A673 (cell line): ENCODE measurements around the gene CABLES1. TPM values are rescaled to one million over a fixed set of nuclear protein-coding genes. Genes with fewer than 3 reads are reported as not detected.

Experiments used
- BruUV-seq: library from RNA; stranded (reverse); fragments of 400-500 nt; replicated peaks from 2 replicates; lab custom pipeline; 2021; lab: Mats Ljungman, UMichigan
- CTCF ChIA-PET: fragments of 300-600 bp; sonication (Branson Sonifier 250); formaldehyde crosslinking; loops from one replicate; lab custom pipeline; 2022; ENCODE audit warnings: antibody characterized with exemption; lab: Charles Lee
- POLR2A ChIA-PET: fragments of 300-600 bp; sonication (Branson Sonifier 250); formaldehyde crosslinking; loops from one replicate; lab custom pipeline; 2022; ENCODE audit warnings: antibody characterized with exemption; ENCODE audit not compliant: low non-redundant PET; lab: Charles Lee
- DNase-seq: peaks from one replicate; pipeline ENCODE4 v3.0.0-alpha.2; 2015; ENCODE audit warnings: low spot score
- H3K27ac ChIP-seq: fragments of 200-600 bp; sonication (generic); 2 replicates; pipeline ENCODE4 v1.5.1; 2016; ENCODE audit warnings: mixed run types, low read depth, mild to moderate bottlenecking, mixed read lengths, antibody characterized with exemption, low read length; ENCODE audit not compliant: poor library complexity, severe bottlenecking
- H3K27me3 ChIP-seq: fragments of 200-600 bp; sonication (generic); replicated peaks from 2 replicates; pipeline ENCODE4 v1.6.1; 2017; ENCODE audit warnings: mixed run types, low read depth, mild to moderate bottlenecking, mixed read lengths, antibody characterized with exemption, low read length; ENCODE audit not compliant: insufficient read depth, poor library complexity
- H3K36me3 ChIP-seq: fragments of 200-600 bp; sonication (generic); 2 replicates; pipeline ENCODE4 v1.6.1; 2016; ENCODE audit warnings: mixed run types, mild to moderate bottlenecking, mixed read lengths, antibody characterized with exemption, low read length; ENCODE audit not compliant: insufficient read depth, poor library complexity, severe bottlenecking
- H3K4me1 ChIP-seq: fragments of 200-600 bp; sonication (generic); 2 replicates; pipeline ENCODE4 v1.6.1; 2017; ENCODE audit warnings: mixed run types, mild to moderate bottlenecking, mixed read lengths, antibody characterized with exemption, low read length; ENCODE audit not compliant: insufficient read depth, poor library complexity, severe bottlenecking
- H3K4me3 ChIP-seq: fragments of 200-600 bp; sonication (generic); 2 replicates; pipeline ENCODE4 v1.5.1; 2016; ENCODE audit warnings: low read depth, mixed run types, mild to moderate bottlenecking, mixed read lengths, low read length; ENCODE audit not compliant: poor library complexity, severe bottlenecking
- H3K9me3 ChIP-seq: fragments of 200-600 bp; sonication (generic); 2 replicates; pipeline ENCODE4 v1.6.1; 2016; ENCODE audit warnings: mixed run types, low read depth, mild to moderate bottlenecking, mixed read lengths, antibody characterized with exemption, low read length; ENCODE audit not compliant: poor library complexity, severe bottlenecking
- EZH2 ChIP-seq: fragments of 200-600 bp; sonication (generic); IDR thresholded peaks from 2 replicates; pipeline ENCODE4 v1.6.1; 2017; ENCODE audit warnings: borderline replicate concordance, low read depth, mild to moderate bottlenecking, mixed read lengths, antibody characterized with exemption, low read length; ENCODE audit not compliant: poor library complexity, severe bottlenecking
- intact Hi-C: fragments of 100-400 bp; cut with micrococcal nuclease; formaldehyde crosslinking; loops from one replicate; pipeline ENCODE4 v1.10.0; 2022; ENCODE audit not compliant: unreplicated experiment
- total RNA-seq: library from RNA; stranded (reverse); gene quantifications from 2 replicates; pipeline ENCODE4 v1.2.3, GENCODE V29; 2021
- TF ChIP-seq, protein P1 (sequence below): fragments of 300-800, 200-600 bp; sonication (generic); conservative IDR thresholded peaks from 2 replicates; pipeline ENCODE4 v1.5.1; 2017; ENCODE audit warnings: low read depth, mild to moderate bottlenecking, antibody characterized with exemption, low read length, moderate library complexity, mixed read lengths

The CABLES1 gene
- total RNA-seq, 1 experiment from 2014 or later = 7.2 TPM

DNA sequence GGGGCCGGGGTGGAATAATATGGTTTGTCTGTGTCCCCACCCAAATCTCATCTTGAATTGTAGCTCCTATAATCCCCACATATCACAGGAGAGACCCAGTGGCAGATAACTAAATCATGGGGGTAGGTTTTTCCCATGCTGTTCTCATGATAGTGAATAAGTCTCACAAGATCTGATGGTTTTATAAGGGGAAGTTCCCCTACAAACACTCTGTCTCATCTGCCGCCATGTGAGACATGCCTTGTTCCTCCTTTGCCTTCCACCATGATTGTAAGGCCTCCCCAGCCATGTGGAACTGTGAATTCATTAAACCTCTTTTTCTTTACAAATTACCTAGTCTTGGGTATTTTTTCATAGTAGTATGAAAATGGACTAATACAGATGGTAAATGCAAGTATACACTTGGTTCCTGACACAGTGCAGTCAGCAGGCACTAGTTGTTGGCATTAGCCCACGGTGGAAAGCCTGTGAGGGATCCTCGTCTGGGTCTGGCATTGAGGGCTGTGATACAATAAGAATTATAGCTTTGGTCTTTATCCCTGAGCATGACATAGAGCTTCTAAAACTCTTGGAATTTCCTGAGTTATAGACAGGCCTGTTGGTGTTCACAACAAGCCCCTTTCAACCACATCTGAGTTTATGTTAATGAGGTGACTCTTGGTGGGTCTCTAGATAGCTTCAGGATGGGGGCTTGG is 135.8 kb downstream of the CABLES1 start:
- no peak overlapping the region for H3K4me3 ChIP-seq
- H3K27me3 ChIP-seq = no peaks in the 10 kb centered on the region
- intact Hi-C loops = no loop called here
- no peak overlapping the region for H3K27ac ChIP-seq
- no peaks in the 10 kb centered on the region for H3K4me1 ChIP-seq
- no peaks in the 10 kb centered on the region for H3K36me3 ChIP-seq
- DNase-seq = peak; percentile 41
- BruUV-seq = no TSS peak
- no peaks in the 10 kb centered on the region for H3K9me3 ChIP-seq
- POLR2A ChIA-PET = no interaction called here
- CTCF ChIA-PET = no interaction called here
- TF ChIP-seq, protein P1, sequence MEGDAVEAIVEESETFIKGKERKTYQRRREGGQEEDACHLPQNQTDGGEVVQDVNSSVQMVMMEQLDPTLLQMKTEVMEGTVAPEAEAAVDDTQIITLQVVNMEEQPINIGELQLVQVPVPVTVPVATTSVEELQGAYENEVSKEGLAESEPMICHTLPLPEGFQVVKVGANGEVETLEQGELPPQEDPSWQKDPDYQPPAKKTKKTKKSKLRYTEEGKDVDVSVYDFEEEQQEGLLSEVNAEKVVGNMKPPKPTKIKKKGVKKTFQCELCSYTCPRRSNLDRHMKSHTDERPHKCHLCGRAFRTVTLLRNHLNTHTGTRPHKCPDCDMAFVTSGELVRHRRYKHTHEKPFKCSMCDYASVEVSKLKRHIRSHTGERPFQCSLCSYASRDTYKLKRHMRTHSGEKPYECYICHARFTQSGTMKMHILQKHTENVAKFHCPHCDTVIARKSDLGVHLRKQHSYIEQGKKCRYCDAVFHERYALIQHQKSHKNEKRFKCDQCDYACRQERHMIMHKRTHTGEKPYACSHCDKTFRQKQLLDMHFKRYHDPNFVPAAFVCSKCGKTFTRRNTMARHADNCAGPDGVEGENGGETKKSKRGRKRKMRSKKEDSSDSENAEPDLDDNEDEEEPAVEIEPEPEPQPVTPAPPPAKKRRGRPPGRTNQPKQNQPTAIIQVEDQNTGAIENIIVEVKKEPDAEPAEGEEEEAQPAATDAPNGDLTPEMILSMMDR = no peak
- no peak for TF ChIP-seq EZH2

DNA sequence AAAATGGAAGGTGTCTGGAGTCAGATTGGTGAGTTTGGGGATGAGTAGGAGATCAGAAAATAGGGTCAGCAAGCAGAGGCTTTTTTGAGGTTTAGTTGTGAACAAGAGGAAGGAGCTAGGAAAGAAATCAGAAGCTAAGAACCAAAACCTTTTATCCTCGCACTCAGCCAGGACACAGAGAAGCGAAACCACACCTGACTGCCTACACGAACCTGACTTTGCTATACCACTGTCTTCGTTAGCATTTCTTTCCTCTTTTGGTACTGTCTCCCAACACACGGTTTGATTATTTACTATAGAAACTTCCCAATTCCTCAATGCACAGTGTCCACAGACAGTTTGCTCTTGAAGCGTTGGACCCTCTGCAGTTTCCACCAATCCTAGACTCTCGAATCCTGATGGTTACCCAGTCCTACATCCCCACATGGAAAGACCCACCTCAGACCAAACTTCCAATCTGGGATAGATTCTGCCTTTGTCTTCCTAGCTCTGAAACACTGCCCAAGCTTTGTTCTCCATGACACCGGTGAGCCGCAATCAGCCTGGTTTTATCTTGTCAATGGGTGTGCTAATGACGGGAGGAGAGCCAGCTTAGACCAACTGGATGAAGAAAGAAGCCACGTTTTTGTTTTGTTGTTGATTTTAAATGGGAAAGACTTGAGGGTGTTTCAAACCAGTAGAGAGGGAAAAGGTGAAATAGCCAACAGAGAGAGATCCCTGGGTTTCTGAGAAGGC is 137.4 kb downstream of the CABLES1 start:
- TF ChIP-seq, protein P1 = no peak
- no peak for TF ChIP-seq EZH2
- no peaks in the 10 kb centered on the region for H3K9me3 ChIP-seq
- no peaks in the 10 kb centered on the region for H3K36me3 ChIP-seq
- no peaks in the 10 kb centered on the region for H3K4me1 ChIP-seq
- POLR2A ChIA-PET = interaction anchor here (0.6 kb wide), 2 partner anchors 35 to 346 kb away, joined by 5 to 22 read pairs; no protein-coding TSS in a partner anchor
- H3K27ac ChIP-seq = no peak overlapping the region
- CTCF ChIA-PET = no interaction called here
- intact Hi-C loops = no loop called here
- BruUV-seq = no TSS peak
- H3K4me3 ChIP-seq = no peak overlapping the region
- no peak for DNase-seq
- no peaks in the 10 kb centered on the region for H3K27me3 ChIP-seq

DNA sequence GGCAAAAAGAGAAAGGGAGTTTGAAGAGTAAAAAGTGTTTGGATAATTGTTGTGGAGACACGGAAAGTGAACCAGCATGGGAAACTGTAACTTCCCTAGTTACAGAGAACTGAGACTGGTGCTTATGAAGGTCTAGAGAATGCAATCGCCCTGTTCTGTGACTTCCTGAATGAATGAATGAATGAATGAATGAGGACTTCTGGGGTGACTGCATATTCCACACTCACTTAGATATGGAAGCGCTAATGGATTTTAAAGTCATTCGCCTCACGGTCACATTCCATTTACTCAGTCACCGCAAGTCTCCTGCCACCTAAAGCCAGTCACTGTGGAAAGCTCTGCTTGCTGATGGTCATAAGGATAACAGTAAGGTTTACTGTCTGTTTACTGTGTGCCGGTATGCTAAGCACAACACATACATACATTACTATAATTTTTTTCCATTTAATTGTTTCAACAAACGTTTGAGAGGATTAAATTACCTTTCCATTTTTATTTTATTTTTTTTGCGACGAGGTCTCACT is 138.2 kb downstream of the CABLES1 start:
- POLR2A ChIA-PET = interaction anchor here (0.6 kb wide), 1 partner anchor 345 kb away, joined by 22 read pairs; no protein-coding TSS in a partner anchor
- Histone ChIP-seq H3K36me3 (no peaks in the 10 kb centered on the region), H3K9me3 (no peaks in the 10 kb centered on the region), H3K27ac (no peak overlapping the region), H3K27me3 (no peaks in the 10 kb centered on the region), H3K4me1 (no peaks in the 10 kb centered on the region), H3K4me3 (no peak overlapping the region)
- no TSS peak for BruUV-seq
- no peak for DNase-seq
- intact Hi-C loops = no loop called here
- CTCF ChIA-PET = no interaction called here
- TF ChIP-seq, protein P1 = no peak
- no peak for TF ChIP-seq EZH2
